Liver (tissue), 3 donors: ENCODE results near the gene WWC1.

ENCODE experiments used
- CTCF ChIP-seq: fragments of 150-350 bp; IDR thresholded peaks from 2 replicates; pipeline ENCODE4 v1.5.1; 2017; ENCODE audit warnings: improper control_type of control experiment, low read depth, low read length; ENCODE audit not compliant: missing input control
- RAD21 ChIP-seq, 2 donors: IDR thresholded peaks; 2 replicates each; pipeline ENCODE4 v1.6.1; 2016; ENCODE audit warnings: antibody characterized with exemption in 2 of 2, mild to moderate bottlenecking in 2 of 2
- REST ChIP-seq: IDR thresholded peaks from 2 replicates; pipeline ENCODE4 v1.6.1; 2016; ENCODE audit warnings: antibody characterized with exemption, mild to moderate bottlenecking
- ZBTB33 ChIP-seq: IDR thresholded peaks from 2 replicates; pipeline ENCODE4 v1.6.1; 2016; ENCODE audit warnings: antibody characterized with exemption
- donor health status: healthy.
- donor health status: healthy.

- TF ChIP-seq CTCF (no peak), ZBTB33 (no peak), REST (no peak), RAD21 (IDR thresholded peaks at IDR 0.05) (no peak)
Measured at GRCh38 chr5:168432903-168433302, 141.5 kb downstream of the WWC1 start.
